Occipital lobe (tissue), 2 donors: ENCODE data around the gene CCDC91. TPM values are rescaled to one million over a fixed set of nuclear protein-coding genes. Genes with fewer than 3 reads are reported as not detected.
"Not testable (repeated sequence)": the region's sequence is repeated elsewhere in the genome, so short reads cannot be mapped to it uniquely, and the experiment has no call there.

Experiments used
- DNase-seq: peaks from one replicate; lab custom pipeline; 2025; lab: John Stamatoyannopoulos, UW
- total RNA-seq: library from RNA; depleted of rRNA; stranded (reverse); fragments of >200 nt; gene quantifications from one replicate; pipeline ENCODE4 v1.2.3, GENCODE V29; 2014

Gene CCDC91
- total RNA-seq, 1 donor from 2014 or later = 160 TPM

DNA sequence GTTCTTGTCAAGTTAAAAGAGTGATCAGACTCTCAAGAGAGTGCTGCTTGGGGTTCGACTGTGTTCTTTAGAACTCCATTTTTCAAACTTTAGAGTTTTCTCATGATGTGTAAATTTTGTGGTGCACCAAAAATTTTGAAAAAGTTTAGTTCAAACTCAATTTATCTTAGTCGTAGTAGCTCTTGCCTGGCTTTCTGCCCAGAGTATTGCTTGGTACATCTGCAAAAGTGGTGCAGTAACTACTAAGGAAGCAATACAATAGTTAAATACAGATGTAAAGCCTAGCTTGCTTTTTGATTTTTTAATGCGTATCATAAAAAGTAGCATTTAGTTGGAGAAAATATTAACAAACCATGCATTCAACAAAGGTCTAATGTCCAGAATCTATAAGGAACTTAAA, 9.5 kb upstream of the CCDC91 start:
- no peak for DNase-seq

DNA sequence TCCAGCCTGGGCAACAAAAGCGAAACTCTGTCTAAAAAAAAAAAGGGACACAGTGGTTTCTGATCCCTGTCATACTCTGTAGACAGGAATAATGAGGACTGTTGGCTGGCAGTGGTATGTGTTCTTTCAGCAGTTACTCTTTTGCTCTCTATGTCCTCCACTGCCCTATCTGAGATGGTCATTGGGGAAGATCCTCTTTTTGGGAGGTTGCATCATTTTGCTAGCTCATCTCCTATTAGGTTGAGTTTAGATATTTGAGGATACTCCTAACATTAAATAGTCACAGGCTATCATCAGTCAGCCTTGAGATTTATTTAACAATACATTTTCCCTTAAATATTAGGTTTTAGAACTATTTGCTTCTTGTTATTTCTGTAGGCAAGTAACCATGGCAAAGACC, 5.9 kb upstream of the CCDC91 start:
- DNase-seq = no peak

- DNase-seq = no peak
These were observed 3.8 kb upstream of the CCDC91 start for GRCh38 chr12:28186500-28186899.

GRCh38 chr12:28189784-28190320, 404 bp upstream of the CCDC91 start:
- no peak for DNase-seq

DNA sequence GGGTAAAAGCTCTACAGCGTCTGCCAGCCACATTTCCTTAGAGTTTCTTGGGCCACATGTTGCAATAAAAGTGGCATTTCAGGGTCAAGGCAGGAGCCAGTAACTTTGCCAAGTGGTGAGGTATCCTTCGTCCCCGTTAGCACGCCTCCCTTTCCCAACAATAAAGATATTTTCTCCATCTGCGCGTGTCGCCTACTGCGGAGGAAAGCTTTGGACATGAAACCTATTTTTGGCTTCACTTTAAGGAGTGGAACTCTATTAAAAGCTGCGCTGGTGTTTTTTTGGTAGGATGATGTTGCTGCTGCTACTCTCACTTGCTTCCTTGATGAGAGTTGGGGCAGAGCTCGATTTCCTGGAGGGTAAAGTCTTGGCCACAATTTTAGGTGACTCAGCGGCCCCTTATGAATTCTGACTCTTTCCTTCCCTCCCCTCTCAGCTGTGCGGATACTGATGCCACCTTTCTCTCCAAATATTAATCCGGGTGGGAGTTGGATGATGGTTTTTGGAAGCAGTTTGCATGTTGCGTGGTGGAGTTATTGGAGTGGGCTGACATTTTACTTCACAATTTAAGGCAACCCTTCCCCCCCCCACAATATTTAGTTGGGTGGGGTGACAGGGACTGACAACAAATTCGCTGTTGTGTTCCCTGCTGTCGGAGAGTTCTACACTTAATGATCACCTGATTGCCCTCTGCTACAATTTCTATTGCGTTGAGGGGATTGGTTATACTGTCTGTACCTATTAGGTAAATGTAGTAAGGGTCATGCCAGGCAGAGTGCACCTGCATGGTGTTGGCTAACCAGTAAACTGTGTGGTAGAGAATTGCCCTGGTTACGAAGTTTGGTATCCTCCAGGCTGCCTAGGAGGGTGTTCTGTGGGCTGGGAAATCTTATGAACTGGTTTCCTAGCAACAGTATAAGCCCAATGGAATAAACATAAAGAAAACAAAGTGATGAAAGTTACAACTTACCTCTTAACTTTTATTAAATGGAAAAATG, 1.1 kb downstream of the CCDC91 start:
- DNase-seq = peak; percentile 52

- DNase-seq = no peak
These were observed 1.9 kb downstream of the CCDC91 start for GRCh38 chr12:28192125-28192524.

DNA sequence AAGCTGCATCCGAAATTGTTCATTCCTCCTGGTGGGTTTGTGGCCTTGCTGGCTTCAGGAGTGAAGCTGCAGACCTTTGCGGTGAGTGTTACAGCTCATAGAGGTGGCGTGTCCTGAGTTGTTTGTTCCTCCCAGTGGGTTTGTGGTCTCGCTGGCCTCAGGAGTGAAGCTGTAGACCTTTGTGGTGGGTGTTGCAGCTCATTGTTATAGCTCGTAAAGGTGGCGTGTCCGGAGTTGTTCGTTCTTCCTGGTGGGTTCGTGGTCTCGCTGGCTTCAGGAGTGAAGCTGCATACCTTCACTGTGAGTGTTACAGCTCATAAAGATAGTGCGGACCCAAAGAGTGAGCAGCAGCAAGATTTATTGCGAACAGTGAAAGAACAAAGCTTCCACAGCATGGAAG, 4.4 kb downstream of the CCDC91 start:
- not testable (repeated sequence) for DNase-seq

DNA sequence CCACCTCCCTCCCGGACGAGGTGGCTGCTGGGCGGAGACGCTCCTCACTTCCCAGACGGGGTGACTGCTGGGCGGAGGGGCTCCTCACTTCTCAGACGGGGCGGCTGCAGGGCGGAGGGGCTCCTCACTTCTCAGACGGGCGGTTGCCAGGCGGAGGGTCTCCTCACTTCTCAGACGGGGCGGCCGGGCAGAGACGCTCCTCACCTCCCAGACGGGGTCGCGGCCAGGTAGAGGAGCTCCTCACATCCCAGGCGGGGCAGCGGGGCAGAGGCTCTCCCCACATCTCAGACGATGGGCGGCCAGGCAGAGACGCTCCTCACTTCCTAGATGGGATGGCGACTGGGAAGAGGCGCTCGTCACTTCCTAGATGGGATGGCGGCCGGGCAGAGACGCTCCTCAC, 10.9 kb downstream of the CCDC91 start:
- DNase-seq = not testable (repeated sequence)

DNA sequence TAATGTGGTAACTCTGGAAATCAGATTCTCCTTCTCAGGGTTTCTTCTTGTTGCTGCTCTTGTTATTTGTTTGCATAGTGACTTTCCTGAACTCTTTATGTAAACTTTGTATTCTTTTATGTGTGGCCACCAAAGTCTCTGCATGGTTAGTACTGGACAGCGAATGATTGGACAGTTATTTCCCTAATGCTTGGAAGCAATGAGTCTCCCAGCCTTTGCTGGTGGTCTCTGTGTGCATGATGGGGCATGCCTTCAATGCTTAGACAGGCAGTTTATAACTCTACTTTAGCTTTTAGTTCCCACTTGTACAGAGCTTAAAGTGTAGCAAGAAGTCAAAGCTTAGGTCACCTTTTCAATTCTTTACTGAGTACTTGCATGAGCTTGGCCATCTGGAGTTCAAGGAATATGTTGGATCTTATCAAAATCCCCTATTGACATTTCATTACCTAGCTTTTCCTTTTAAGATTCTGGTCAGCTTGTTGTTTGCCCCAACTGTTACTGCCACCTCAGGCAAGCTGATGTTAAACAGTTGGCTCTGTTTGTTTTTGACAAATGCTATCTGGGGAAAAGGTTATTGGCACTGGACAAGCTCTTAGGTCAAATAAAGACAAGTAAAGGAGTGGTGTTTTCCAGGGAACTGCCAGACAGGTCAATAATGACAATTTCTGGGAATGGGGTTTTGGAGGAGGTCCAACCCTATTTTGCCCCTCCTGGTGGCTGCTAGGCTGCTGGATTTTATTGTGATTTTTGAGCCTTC, 12.3 kb downstream of the CCDC91 start:
- DNase-seq = no peak

DNA sequence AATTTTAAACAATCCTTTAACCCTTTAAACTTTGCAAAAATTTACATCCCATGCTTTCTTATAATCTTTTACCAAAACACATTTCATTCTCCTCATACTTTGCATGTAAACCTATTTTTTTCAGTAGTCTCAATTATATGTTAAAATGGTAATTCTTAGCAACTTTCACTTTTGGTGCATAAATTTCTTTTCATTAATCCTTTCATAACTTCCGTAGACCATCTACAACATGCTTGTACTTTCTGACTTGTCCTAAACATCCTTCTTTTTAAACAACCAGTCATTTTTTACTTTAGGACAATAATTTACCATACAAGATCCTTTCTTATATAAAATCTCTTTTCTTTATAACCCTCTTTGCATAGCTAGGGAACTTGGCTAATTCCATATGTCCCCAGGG, 19.5 kb downstream of the CCDC91 start:
- DNase-seq = no peak

- DNase-seq = no peak
These were observed 21.9 kb downstream of the CCDC91 start for GRCh38 chr12:28212182-28212581.

GRCh38 chr12:28215021-28215420, 24.8 kb downstream of the CCDC91 start:
- no peak for DNase-seq

GRCh38 chr12:28216016-28216415, 25.8 kb downstream of the CCDC91 start:
- no peak for DNase-seq

- DNase-seq = no peak
These were observed 27.5 kb downstream of the CCDC91 start for GRCh38 chr12:28217805-28218204.

- DNase-seq = no peak
These were observed 28.6 kb downstream of the CCDC91 start for GRCh38 chr12:28218875-28219274.

DNA sequence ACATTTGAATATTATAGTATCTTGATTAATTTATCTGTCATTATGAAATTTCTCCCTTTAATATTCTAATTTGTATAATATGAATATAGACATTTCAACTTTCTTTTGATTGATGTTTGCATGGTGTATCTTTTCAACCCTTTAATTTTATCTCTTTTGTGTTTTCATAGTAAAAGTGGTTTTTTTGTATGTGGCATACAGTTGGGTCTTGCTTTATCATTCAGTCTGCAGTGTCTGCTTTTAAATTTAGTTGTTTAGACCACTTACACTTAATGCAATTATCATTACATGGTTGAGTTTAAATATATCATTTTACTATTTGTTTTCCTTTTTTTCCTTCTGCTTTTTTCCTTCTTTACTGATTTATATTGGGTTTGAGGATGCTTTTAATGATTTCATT, 29.6 kb downstream of the CCDC91 start:
- no peak for DNase-seq

DNA sequence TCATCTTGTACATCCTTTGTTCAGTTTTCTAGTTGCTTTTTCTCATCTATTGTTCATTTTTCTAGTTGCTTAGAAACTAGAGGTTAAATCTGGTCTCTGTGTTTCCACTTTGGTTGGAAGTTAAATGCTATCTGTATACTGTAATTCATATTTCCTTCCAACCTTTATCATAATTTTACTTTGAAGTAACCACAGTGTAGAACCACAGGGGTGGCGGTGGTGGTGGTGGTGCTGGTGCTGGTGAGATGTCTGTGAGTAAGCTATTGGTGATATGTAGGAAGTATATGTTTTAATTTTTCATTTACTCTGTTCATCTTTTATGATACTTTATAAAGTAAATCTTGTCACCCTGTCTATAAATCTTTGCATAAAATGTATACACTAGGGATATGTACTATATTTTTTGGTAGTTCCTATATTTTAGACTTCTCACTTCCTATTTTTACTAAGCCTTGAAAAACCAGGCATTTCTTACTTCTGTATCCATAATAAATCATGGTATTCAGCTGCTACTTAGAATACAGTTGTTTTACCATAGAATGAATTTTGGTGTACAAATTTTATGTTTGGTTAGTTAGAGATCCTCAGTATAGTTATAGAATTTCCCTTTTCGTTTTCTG, 31.9 kb downstream of the CCDC91 start:
- no peak for DNase-seq

- no peak for DNase-seq
These were observed 32.8 kb downstream of the CCDC91 start for GRCh38 chr12:28223025-28223554.

DNA sequence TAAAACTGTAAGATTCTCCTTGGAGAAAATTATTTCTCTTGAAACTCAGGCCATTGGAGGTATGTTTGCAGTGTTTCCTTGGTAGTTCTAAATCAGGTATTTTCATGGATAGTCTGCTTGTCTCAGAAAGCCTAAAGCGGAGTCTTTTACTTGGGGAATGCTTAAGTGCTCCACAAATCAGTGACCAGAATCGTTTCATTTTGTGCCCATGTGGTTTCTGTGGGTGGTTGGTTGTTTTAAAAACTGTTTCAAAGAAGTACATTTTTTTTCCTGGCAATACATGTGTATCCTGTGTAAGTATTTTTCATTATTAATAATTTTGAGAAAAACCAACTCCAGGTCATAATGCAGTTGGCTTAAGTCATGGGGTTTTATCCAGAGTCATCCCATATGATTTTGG, 33.6 kb downstream of the CCDC91 start:
- DNase-seq = no peak

- no peak for DNase-seq
These were observed 36.4 kb downstream of the CCDC91 start for GRCh38 chr12:28226705-28227104.

DNA sequence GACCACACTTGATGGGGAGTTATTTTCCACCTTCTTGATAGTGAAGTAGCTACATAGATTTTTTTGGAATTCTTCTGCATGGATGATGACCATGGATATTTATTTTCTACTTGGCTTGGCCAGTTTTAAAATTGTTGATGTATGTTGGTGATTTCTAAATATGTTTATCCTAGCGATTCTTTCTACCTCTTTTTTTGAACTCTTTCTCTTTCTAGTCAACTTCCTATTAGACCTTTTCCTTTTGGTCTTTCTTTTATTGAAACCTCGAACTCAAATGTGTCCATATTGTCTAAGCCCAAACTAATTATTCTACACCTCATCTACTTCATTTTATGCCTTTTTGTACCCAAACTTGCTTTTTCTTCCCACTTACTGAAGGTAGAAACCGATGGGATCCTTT, 37.0 kb downstream of the CCDC91 start:
- no peak for DNase-seq

GRCh38 chr12:28231248-28231647, 41.0 kb downstream of the CCDC91 start:
- DNase-seq = no peak
